H1 (cell line): Measurements from ENCODE around the gene RSPO3. TPM values are rescaled to one million over a fixed set of nuclear protein-coding genes. Genes with fewer than 3 reads are reported as not detected.

Experiments
- BRCA1 ChIP-seq: IDR thresholded peaks from 2 replicates; pipeline ENCODE4 v1.6.1; 2012; ENCODE audit warnings: low read depth, low read length, improper control_type of control experiment
- CTBP2 ChIP-seq: IDR thresholded peaks from 2 replicates; pipeline ENCODE4 v1.7.0; 2011; ENCODE audit warnings: borderline replicate concordance, mild to moderate bottlenecking, moderate library complexity, mixed read lengths, low read length; ENCODE audit not compliant: insufficient read depth, insufficient read length
- TAF7 ChIP-seq: optimal IDR thresholded peaks from 2 replicates; pipeline ENCODE3; 2011; ENCODE audit warnings: low read depth, mild to moderate bottlenecking, inconsistent platforms, low read length, moderate library complexity, borderline replicate concordance
- polyA plus RNA-seq, 7 experiments: library from polyadenylated mRNA; depleted of rRNA in 3 of 7; stranded (reverse) in 5 of 7; unstranded in 2 of 7; fragments of >200 nt in 5 of 7; fragments of 200-250 nt in 2 of 7; gene quantifications; 1 replicate in 5 of 7; 2 replicates in 1 of 7; 4 replicates in 1 of 7; pipeline versions ENCODE4 v1.2.1 to v1.2.3, GENCODE V29; 2011 to 2013; ENCODE audit warnings: missing spikeins in 2 of 7, mixed read lengths in 2 of 7
- total RNA-seq: library from RNA; stranded (reverse); fragmentation: NEBNext Ultra II Directional; extraction: Animal tissue kit (Norgen Biotek cat#: 25700); gene quantifications from 2 replicates; pipeline ENCODE4 v1.2.1, GENCODE V29; 2021

The RSPO3 gene
- total and polyA plus RNA-seq, 2 of the 8 experiments (the other 6 are each of a cell fraction or from before 2014, with no cell fraction given) = not detected

DNA sequence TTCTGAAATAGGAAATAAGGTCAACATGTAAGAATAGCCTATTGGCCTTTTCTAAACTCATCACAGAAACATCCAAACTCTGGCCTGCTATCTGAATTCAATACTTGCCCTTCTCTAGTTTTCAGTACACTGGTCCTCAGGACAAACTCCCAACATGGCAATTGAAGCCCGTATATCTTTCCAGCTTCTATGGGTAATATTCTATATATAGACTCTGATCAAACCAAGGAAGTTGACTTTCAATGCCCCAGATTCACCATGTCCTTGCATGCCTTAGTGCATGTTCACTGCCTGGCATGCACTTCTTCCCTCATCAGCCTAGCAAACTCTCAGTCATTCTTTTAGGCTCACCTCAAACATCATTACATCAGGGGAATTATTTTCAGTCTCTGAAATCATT lies 73.2 kb downstream of the RSPO3 start (continued):
- TF ChIP-seq CTBP2 = no peak
- TF ChIP-seq TAF7 = no peak
- no peak for TF ChIP-seq BRCA1
